GM12865 (cell line): ENCODE results near the gene FOXP4.

Source experiments
- DNase-seq: peaks from one replicate; pipeline ENCODE4 v3.0.0; 2010; ENCODE audit warnings: low read depth
- H3K4me3 ChIP-seq: 2 replicates; pipeline ENCODE4 v1.5.1; 2011; ENCODE audit warnings: mild to moderate bottlenecking, low read depth, low read length, control low read depth
- TF ChIP-seq, protein P1 (sequence below): IDR thresholded peaks from 2 replicates; pipeline ENCODE4 v1.5.1; 2011; ENCODE audit warnings: low read length, control low read depth, low read depth, inconsistent platforms; ENCODE audit not compliant: insufficient read depth; ENCODE audit errors: missing control alignments

The FOXP4 gene

DNA sequence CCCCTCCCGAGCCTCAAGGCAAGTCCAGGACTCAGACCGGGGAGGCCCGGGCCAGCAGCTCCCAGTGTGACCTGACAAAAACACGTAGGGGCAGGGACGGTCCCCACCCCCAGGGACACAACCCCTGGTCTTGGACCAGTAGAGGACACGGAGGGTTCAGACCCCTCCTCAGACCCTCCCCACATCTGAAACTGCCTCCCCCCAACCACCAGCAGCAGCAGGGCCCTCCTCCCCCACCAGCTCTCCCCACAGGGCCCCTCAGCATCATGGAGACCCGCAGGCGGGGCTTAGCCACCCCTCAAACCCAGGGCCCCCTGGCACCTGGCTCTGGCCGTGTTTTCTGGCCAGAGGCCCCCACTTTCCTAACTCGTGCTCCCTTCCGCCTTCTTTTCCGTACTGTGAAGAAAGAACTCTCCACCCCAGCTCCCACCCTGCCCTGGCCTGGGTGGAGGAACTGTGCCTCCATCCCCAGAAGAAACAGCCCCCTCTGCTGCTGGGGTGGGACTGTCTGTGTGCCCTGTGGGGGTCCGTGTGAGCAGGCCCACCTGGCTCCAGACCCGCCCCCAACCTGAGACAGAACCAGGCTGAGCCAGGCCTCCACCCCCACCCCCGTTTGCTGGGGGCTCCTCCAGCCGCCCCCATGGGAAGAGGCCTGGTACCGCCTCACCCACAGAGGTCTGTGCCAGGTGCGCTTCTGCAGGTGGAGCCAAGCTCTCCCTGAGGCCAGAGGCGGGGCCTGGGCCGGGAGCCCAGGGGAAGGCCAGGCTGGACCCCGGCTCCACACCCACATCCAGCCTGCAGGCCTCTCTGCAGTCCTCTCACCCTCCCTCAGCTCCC, 53.1 kb downstream of the FOXP4 start:
- H3K4me3 ChIP-seq = no peak overlapping the region
- TF ChIP-seq, protein P1, sequence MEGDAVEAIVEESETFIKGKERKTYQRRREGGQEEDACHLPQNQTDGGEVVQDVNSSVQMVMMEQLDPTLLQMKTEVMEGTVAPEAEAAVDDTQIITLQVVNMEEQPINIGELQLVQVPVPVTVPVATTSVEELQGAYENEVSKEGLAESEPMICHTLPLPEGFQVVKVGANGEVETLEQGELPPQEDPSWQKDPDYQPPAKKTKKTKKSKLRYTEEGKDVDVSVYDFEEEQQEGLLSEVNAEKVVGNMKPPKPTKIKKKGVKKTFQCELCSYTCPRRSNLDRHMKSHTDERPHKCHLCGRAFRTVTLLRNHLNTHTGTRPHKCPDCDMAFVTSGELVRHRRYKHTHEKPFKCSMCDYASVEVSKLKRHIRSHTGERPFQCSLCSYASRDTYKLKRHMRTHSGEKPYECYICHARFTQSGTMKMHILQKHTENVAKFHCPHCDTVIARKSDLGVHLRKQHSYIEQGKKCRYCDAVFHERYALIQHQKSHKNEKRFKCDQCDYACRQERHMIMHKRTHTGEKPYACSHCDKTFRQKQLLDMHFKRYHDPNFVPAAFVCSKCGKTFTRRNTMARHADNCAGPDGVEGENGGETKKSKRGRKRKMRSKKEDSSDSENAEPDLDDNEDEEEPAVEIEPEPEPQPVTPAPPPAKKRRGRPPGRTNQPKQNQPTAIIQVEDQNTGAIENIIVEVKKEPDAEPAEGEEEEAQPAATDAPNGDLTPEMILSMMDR = no peak
- DNase-seq = no peak

DNA sequence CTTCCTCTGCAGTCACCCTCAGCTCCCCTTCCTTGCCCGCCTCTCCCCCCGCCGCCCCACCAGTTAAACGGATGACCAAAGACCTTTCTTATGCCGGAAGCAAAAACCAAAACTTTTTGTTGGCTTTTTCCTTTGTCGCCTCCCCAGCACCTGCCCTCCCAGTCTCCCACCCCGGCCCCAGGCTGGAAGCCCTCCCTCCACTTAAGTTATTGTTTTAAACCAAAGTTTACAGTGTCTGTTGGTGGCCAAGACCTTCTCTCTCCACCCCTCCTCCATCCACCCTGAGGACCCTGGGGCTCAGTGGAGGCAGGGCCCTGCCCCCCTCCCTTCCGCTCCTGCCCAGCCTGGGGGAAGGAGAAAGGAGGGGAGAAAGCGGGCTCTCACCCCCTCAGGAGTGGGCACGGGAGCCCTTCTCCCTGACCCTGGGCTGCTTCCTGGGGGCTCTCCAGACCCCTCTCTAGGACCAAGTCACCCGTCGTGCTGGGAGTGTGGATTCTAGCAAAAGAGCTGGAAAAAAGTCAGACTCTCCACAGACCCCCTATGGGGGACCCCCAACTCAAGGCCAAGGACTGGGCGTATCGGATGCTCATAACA, 53.8 kb downstream of the FOXP4 start:
- TF ChIP-seq, protein P1 = no peak
- H3K4me3 ChIP-seq = no peak overlapping the region
- DNase-seq = no peak

DNA sequence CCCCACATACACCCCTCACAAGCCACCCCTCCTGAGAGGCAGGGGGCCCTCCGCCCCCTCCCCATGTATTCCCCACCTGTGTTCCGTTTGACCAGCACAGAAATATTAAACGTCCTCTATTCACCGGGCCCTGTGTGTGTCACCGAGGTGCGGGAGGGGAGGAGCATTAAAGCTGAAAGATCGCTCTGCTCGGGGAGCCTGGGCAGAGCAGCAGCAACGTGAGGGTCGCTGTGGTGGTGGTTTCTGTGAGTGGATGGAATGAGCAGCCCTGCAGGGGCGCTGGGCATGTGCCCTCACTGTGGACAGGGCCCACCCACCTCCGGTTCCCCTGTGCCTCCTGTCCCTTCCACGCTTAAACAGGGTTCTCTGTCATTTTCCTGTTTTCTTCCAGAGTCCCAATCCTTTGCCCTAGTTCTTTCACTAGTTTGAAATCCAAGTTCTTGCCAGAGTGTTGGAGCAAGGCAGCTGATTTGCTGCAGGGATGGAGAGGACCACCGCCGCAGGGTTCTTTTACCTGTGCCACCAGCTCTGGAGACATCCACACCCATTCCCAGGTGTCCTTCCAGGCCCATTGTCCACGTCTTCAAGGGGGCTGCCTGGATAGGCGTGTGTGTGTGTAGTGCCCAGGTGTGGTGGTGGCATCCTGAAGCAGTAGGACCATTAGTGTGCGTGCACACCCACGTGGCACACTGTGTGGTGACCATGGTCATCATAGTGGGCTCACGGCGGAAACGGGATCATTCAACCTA, 54.5 kb downstream of the FOXP4 start:
- no peak overlapping the region for H3K4me3 ChIP-seq

DNA sequence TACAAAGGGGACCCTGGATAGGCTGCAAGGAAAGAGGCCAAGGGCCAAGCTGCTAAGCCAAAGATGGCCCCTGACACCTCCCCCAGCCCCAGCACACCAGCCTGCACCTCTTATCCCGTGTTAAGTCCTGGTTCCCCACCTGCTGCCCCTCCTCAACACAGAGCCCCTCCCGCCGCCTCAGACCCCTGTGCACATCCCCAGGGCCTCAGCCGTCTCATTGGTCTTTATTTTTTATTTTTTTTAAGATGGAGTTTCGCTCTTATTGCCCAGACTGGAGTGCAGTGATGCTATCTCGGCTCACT, 55.0 kb downstream of the FOXP4 start:
- no peak overlapping the region for H3K4me3 ChIP-seq
- DNase-seq = no peak

More for the DNA sequence above, 54.5 kb downstream of the FOXP4 start:
- TF ChIP-seq, protein P1 = no peak
- DNase-seq = no peak

DNA sequence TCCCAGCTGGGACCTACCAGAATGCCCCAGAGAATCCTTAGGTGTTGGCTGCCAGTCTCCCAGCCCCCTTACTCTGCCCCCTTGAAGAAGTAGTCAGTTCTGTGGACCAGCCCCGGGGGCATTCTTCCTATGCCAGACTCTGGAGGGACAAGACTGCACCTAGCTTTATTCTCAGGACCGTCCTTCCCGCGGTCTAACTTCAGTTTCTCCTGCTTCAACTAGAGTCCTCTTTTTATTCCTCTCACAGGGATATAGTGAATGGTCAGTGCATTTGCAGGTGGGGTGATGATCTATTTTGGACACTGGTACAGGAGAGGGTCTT, 56.2 kb downstream of the FOXP4 start:
- TF ChIP-seq, protein P1 = no peak
- no peak for DNase-seq
- no peak overlapping the region for H3K4me3 ChIP-seq

More for the DNA sequence above, 55.0 kb downstream of the FOXP4 start:
- TF ChIP-seq, protein P1 = no peak

DNA sequence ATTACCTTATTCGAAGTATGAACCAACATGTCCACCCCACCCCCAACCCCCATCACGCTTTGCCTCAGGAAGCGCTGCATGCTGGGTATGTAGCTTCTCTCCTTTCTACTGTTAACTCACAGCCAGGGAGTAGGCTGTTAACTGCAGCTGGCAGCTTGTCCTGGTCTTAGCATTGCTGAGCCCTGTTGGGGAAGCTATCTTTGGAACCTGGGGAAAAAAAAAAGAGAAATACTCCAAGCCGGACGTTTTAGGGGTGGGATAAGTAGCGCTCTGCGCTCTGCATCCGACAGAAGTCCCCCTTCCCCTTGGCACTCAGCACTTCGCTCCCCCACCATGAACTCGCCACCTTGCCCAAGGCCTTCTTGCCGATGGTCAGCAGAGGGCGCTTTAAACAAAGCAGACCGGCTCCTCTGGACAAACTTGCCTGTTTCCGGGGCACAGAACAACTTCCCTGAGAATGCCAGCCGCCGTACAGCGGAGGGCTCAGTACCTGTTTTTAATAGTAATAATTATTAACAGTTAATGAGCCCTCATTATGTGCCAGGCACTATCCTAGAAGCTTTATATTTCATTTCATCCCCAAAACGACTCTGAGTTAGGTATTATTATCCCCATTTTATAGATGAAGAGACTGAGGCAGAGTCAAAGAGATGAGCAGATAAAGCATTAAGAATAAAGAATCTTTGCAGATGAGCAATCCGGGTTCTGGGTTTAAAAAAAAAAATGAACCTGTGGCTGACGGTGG, 56.9 kb downstream of the FOXP4 start:
- H3K4me3 ChIP-seq = no peak overlapping the region
- TF ChIP-seq, protein P1 = peak; percentile 86
- DNase-seq = peak; percentile 88
